Right cardiac atrium (tissue), 5 donors: ENCODE data around the gene FNBP1L. TPM values are rescaled to one million over a fixed set of nuclear protein-coding genes. Genes with fewer than 3 reads are reported as not detected.

Experiments used
- ATAC-seq, 2 donors: fragments of 200-7000 bp; cut with Tn5 transposase; one replicate each; pipeline versions ENCODE4 v1.8.0 to v1.9.1; 2020; ENCODE audit warnings: moderate library complexity in 2 of 2, mild to moderate bottlenecking in 1 of 2
- DNase-seq, 3 donors: peaks; one replicate each; pipeline ENCODE4 v3.0.0-alpha.2; 2020
- H3K27ac ChIP-seq: one replicate; pipeline ENCODE4 v1.5.1; 2013; ENCODE audit warnings: mild to moderate bottlenecking, low read length, control low read depth, moderate library complexity
- H3K27me3 ChIP-seq: one replicate; pipeline ENCODE4 v1.6.1; 2013; ENCODE audit not compliant: control insufficient read depth, insufficient read depth
- H3K4me1 ChIP-seq: one replicate; pipeline ENCODE4 v1.6.1; 2013; ENCODE audit warnings: low read length; ENCODE audit not compliant: control insufficient read depth, insufficient read depth
- H3K4me3 ChIP-seq: one replicate; pipeline ENCODE4 v1.5.1; 2013; ENCODE audit warnings: low read length, control low read depth
- H3K9me3 ChIP-seq: one replicate; pipeline ENCODE4 v1.6.1; 2013; ENCODE audit warnings: low read length; ENCODE audit not compliant: control insufficient read depth
- WGBS: extraction: QIAGEN DNeasy Blood & Tissue Kit; methylation state at CpG from one replicate; pipeline ENCODE4 v1.1.7; 2013; 5-methylcytosine and 5-hydroxymethylcytosine counted together
- intact Hi-C, 4 donors: fragments of 100-400 bp; cut with DNase I; formaldehyde crosslinking; loops; one replicate each; pipeline versions ENCODE4 v1.11.0 to v1.14.0; 2022 to 2023
- polyA plus RNA-seq: library from polyadenylated mRNA; stranded (reverse); fragments of 200-250 nt; gene quantifications from one replicate; pipeline ENCODE4 v1.2.3, GENCODE V29; 2013
- total RNA-seq, 4 donors: library from RNA; stranded (reverse); fragmentation: NEBNext Ultra II Directional; extraction: Animal tissue kit (Norgen Biotek cat#: 25700); gene quantifications; one replicate each; pipeline ENCODE4 v1.2.1, GENCODE V29; 2021
- donor health status: healthy with polysubstance abuse.
- donor health status: DM: no; HTN: yes; CAD: no.
- donor health status: DM: no; HTN: no; CAD: no.
- donor health status: DM: no; HTN: yes; CAD: no; lungs with severe emphysema.
- donor health status: DM: yes; HTN: yes; CAD: no.

FNBP1L gene
- total and polyA plus RNA-seq, 5 donors: 13.1 to 21.8 (median 18.3) TPM

DNA sequence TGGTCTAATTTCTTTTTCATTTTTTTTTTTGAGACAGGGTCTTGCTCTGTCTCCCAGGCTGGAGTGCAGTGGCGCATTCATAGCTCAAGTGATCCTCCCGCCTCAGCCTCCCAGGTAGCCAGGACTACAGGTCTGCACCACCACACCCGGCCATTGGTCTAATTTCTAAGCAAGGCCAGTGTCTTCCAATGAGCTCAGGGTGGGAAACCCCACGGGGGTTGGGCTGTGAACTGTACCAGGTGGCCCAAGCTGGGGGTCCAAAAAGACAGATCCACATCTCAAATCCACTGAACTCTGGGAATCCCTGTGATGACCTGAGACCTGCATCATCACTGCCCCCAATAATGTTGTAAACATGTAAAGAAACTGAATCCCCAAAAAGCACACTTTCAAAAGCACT lies 154.2 kb downstream of the FNBP1L start:
- Histone ChIP-seq H3K27ac (no peak overlapping the region), H3K4me1 (peaks cover 39% of the 10 kb centered on the region), H3K27me3 (no peaks in the 10 kb centered on the region), H3K9me3 (no peaks in the 10 kb centered on the region), H3K4me3 (no peak overlapping the region)
- WGBS: 99% methylated on average over 4 of the region's 4 CpGs
- DNase-seq: no peak
- intact Hi-C loops: no loop called here
- ATAC-seq: no peak

DNA sequence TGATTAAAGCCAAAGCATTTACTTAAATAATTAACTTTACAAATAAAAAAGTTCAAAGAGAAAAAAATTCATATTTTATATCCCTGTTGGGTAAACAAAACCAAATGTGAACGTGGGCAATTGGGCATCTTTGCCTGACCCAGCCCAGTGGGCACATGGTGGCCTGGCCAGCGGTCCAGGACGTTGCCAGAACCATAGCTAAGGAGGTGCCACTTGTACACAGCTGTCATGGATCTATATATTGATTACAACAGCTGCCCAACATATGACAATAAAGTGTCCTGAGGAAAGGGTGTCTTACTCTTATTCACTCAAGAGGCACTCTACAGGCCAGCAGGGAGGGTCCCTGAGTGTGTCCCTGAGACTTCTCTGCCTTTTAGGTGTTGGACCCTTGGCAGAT lies 155.2 kb downstream of the FNBP1L start:
- no peak overlapping the region for H3K27ac ChIP-seq
- no peaks in the 10 kb centered on the region for H3K9me3 ChIP-seq
- WGBS: 91% methylated on average over 3 of the region's 3 CpGs
- intact Hi-C loops: no loop called here
- H3K4me1 ChIP-seq: peaks cover 39% of the 10 kb centered on the region
- no peak overlapping the region for H3K4me3 ChIP-seq
- ATAC-seq (no peak), DNase-seq (no peak)
- no peaks in the 10 kb centered on the region for H3K27me3 ChIP-seq

GRCh38 chr1:93603601-93604000 lies 155.7 kb downstream of the FNBP1L start:
- no peak for ATAC-seq
- WGBS: 64% methylated on average over 4 of the region's 4 CpGs
- intact Hi-C loops: no loop called here
- Histone ChIP-seq H3K9me3 (no peaks in the 10 kb centered on the region), H3K27me3 (no peaks in the 10 kb centered on the region), H3K4me3 (no peak overlapping the region), H3K27ac (no peak overlapping the region), H3K4me1 (peaks cover 40% of the 10 kb centered on the region)
- no peak for DNase-seq

Other genes starting within 250 kb of the FNBP1L start
- gene DR1, start 102.2 kb upstream of the FNBP1L start, total RNA-seq: 10 to 100 TPM; 39.3 to 42.6 (median 40.9) TPM
- 12.0 TPM for gene DR1, start 102.2 kb upstream of the FNBP1L start, polyA plus RNA-seq
- 10 to 100 TPM; 12.5 to 17.4 (median 15.0) TPM for gene BCAR3, start 233.7 kb downstream of the FNBP1L start, total RNA-seq
- 10.1 TPM for gene BCAR3, start 233.7 kb downstream of the FNBP1L start, polyA plus RNA-seq